Measurements from ENCODE around the gene PTPRA. TPM values are rescaled to one million over a fixed set of nuclear protein-coding genes. Genes with fewer than 3 reads are reported as not detected.
"Not testable (repeated sequence)": the region's sequence is repeated elsewhere in the genome, so short reads cannot be mapped to it uniquely, and the experiment has no call there.

PTPRA gene, protein sequence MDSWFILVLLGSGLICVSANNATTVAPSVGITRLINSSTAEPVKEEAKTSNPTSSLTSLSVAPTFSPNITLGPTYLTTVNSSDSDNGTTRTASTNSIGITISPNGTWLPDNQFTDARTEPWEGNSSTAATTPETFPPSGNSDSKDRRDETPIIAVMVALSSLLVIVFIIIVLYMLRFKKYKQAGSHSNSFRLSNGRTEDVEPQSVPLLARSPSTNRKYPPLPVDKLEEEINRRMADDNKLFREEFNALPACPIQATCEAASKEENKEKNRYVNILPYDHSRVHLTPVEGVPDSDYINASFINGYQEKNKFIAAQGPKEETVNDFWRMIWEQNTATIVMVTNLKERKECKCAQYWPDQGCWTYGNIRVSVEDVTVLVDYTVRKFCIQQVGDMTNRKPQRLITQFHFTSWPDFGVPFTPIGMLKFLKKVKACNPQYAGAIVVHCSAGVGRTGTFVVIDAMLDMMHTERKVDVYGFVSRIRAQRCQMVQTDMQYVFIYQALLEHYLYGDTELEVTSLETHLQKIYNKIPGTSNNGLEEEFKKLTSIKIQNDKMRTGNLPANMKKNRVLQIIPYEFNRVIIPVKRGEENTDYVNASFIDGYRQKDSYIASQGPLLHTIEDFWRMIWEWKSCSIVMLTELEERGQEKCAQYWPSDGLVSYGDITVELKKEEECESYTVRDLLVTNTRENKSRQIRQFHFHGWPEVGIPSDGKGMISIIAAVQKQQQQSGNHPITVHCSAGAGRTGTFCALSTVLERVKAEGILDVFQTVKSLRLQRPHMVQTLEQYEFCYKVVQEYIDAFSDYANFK
- total RNA-seq: 26.5 TPM
- long read RNA-seq, transcript PTPRA-201 (23 exons, 3,725 nt): major isoform, 9 of 30 reads
- long read RNA-seq, partial matches to known transcripts: 4 of 30 reads
- long read RNA-seq, other reads (novel, unspliced or antisense): 15 of 30 reads

DNA sequence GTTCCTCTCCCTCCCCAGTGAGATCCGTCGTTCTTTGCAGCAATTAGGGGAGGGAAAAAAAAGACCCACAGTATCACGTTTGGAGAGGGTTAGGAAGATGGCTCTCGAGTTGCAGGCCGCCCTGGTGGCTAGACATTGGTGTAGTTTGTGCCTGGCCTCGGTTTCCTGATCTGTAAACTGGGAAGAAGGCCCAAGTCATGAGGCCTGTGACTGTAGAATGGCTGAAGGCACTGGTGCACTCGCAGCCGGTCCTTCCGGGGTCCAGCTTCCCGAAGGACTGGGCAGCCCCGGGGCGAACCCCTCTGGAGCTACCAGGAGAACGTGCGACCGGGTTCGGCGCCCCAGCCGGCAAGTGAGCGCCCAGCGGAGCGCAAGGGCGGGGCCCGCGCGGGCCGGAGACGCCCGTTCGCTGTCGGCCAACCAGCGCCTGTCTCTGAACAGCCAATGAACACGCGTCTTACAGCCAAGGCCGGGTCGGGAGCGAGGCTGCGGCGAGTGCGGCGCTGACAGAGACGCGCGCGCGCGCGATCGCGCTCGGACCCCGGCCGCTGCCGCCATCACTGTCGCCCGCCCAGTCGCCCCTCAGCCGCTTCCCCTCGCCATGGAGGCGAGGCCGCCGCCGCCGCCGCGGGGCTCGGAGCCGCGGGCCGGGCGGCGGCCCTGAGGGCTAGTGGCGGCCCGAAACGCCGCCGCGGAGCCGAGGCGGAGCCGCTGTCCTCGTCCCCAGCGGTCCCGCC, at the start of gene PTPRA:
Gene PTPRA, plus strand, starts transcription at position 472 of the 737 bp plus-strand sequence. CDS start 90,797 bp downstream, outside the sequence.
- intact Hi-C loops (cut with micrococcal nuclease): no loop called here
- ATAC-seq (peak; percentile 98), DNase-seq (peak; percentile 95)

DNA sequence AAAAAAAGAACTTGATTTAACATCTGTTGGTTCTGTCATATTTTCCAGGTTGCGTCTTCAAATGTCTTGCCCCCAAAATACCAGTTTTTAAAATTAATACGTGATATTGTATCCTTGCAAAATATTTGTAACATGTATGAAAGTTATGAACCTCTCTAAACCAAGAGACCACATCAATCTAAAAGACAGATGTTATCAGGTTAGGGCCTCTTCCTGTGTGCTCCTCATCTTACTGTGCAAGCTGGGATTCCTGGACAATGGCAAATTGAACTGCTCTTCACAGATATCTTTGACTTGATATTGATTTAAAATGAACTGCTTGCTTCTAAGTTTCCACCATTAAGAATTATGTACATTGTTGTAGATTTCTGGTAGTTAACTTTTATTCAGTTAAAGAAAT, 47.5 kb upstream of the PTPRA start:
- ATAC-seq (no peak), DNase-seq (no peak)
- intact Hi-C loops (cut with micrococcal nuclease): no loop called here

DNA sequence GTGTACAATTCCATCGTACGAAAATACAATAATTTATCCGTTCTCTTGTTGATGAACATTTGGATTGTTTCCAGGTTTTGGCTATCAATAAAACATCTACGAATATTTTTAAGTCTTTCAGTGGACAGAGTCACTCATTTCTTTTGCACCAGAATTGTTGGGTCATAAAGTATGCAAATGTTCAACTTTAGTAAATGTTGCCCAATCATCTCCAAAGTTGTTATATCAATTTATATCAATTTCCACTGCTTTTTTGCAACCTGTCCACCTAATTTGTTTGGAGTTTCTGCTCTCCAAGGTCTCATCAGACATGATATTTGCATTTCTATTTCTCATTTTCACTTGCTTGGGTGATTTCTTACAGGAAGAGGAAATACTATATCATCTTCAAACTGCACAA, 46.6 kb upstream of the PTPRA start:
- ATAC-seq (no peak), DNase-seq (no peak)
- intact Hi-C loops (cut with micrococcal nuclease): no loop called here

DNA sequence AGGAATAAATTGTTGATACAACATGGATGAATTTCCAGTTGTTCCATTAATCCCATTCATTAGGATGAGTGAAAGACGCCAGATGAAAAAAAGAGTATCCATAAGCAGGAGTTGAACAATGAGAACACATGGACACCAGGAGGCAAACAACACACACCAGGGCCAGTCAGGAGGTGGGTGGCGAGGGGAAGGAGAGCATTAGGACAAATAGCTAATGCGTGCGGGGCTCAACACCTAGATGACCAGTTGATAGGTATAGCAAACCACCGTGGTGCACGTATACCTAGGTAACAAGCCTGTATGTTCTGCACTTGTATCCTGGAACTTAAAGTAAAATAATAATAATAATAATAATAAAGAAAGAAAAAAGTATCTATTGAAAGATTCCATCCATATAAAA, 43.9 kb upstream of the PTPRA start:
- intact Hi-C loops (cut with micrococcal nuclease): no loop called here
- no peak for ATAC-seq
- no peak for DNase-seq

DNA sequence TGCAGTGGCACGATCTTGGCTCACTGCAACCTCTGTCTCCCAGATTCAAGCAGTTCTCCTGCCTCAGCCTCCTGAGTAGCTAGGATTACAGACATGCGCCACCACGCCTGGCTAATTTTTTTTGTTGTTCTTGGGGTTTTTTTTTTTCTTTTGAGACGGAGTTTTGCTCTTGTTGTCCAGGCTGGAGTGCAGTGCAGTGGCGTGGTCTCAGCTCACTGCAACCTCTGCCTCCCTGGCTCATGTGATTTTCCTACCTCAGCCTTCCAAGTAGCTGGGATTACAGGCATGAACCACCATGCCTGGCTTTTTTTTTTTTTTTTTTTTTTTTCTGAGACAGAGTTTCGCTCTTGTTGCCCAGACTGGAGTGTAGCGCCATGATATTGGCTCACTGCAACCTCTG, 42.1 kb upstream of the PTPRA start:
- DNase-seq; intact Hi-C loops (cut with micrococcal nuclease); ATAC-seq: not testable (repeated sequence)

DNA sequence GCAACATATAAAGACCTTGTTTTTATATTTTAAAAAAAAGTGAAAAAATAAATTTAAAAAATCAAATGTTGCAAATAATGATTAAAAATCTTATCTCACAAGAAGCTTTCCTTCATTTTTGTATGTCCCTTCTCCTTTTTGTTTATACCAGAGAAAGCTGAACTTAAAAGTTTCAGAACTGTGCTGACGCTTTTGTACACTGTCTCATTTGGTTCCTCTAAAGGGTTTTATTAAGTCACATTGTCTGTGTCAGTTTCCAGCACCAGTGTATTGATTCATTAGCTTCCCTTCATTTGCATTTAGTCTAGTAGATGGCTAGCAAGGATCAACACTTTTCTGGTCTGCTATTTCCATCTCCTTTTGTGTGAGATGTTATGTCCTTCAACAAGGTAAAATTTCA, 39.5 kb upstream of the PTPRA start:
- DNase-seq (no peak), ATAC-seq (no peak)
- intact Hi-C loops (cut with micrococcal nuclease): no loop called here

DNA sequence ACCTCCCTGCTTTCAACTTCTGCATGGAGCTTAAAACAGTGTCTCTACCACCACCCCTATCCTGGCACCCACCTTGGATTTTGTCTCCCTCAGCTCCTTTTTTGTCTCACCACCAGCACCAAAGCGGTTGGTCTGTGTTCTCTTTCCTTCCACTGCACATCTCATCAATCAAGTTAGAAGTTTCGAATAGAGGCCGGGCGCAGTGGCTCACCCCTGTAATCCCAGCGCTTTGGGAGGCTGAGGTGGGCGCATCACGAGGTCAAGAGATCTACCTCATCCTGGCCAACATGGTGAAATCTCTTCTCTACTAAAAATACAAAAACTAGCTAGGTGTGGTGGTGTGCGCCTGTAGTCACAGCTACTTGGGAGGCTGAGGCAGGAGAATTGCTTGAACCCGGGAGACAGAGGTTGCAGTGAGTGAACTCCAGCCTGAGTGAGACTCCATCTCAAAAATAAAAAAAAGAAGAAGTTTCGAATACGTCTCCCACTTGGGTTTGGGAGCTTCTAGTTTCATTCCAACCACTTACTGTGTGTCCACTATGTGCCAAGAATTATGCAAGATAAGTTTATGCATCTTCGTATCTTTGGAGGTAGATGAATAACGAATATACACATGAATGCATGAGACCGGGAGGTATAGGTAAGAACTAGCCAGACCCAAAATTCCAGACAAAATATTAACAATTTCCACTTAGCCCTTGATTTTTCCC, 38.7 kb upstream of the PTPRA start:
- no peak for ATAC-seq

DNA sequence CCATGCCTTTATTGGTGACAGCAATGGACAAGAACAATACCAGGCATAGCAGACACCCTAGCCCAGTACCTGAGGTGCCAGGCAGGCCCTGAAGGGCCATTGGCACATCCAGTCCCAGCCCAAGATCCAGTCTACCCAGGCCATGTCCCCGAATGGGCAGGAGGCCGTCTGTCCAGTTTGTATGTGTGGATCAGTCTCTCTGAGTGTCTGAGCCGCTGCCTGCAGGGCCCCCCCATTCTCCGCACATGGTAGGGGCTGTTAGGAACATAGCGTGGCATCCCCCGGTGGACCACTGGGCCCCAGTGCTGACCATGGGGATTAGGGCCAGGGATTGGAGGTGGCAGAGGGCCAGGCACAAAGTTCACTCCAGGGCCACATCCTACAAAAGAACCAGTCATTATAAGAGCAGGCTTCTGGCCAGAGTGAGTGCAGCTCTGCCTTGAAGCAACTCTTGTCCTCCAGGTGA, 37.9 kb upstream of the PTPRA start:
- ATAC-seq (no peak), DNase-seq (no peak)
- intact Hi-C loops (cut with micrococcal nuclease): no loop called here

More for the DNA sequence above, 38.7 kb upstream of the PTPRA start:
- DNase-seq: no peak
- intact Hi-C loops (cut with micrococcal nuclease): no loop called here

DNA sequence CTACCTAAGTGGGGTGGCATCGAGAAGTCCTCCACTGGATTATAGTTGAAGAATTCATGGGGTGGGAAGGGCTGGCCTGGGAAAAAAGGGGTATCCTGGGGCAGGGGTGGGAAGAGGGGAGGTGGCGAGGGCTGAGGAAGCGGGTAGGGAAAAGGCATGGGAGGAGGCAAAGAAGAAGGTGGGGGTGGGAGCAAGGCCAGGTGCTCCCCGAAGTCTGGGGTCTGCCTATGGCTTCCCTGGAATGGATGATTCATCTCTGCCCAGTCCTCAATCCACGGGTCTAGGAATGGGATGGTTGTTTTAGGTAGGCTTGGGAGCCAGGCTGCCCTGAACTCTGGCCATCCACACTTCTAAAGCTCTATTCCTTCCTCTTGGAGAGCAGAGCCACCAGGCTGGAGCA, 37.2 kb upstream of the PTPRA start:
- intact Hi-C loops (cut with micrococcal nuclease): no loop called here
- no peak for DNase-seq
- no peak for ATAC-seq

DNA sequence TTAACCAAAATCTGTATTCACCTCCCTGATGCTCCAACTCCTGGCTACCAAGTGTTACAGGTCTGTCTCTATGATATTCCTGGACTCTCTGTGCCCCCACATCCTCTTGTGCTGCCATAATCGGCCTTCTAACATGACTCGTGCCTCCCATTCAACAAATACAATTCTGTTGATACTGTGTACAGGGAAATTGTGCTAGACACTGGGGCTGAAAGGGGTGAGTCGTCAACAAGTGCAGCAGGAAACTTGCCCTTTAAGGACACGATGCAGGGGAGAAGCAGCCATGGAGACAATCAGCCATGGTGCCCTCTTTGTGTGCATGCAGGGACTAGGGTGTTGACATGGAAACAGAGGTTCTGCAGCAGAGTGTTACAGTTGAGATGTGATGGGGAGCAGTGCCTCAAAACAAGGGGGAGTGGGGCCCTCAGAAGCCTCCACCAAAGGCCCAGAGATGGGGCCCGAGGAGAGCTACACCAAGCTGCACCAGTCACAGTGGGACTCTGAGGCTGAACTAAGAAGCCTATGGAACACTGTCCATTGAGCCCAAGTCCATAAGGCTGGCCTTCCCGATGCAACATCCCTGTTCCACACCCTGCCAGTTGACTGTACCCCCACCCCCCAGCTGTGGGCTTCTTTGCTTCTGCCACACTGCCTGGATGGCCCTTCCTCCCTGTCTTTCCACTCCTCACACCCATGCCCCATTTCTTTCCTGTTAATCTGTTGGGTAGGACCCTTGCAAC, 35.9 kb upstream of the PTPRA start:
- intact Hi-C loops (cut with micrococcal nuclease): no loop called here
- DNase-seq (no peak), ATAC-seq (no peak)

DNA sequence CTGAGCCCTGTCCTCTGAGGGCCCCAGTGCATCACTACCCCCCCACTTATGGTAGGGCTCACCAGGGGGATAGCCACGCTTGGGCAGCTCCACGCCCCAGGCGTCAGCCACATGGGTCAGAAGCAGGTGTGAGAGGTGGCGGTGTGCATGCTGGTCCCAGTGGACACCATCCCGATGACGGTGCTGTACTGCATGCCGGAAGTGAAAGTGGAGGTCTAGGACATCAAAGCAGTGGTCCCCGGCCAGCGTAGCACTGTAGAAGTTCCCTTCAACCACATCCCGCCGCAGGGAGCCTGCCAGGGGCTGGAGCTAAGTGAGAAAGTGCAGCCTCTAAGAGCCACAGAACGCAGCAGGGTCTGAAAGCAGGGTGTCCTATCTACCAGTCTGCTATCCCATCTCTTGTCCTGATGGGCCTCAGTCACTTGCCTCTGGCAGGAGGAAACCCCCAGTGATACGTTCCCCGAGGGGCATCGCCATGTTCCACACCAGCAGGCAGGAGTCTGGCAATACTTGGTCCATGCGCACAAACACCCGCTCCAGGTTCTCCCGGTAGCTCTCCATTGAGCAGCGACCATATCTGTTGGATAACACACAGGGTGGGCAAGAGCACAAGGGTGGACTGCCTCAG, 35.0 kb upstream of the PTPRA start:
- no peak for DNase-seq
- intact Hi-C loops (cut with micrococcal nuclease): no loop called here
- no peak for ATAC-seq

DNA sequence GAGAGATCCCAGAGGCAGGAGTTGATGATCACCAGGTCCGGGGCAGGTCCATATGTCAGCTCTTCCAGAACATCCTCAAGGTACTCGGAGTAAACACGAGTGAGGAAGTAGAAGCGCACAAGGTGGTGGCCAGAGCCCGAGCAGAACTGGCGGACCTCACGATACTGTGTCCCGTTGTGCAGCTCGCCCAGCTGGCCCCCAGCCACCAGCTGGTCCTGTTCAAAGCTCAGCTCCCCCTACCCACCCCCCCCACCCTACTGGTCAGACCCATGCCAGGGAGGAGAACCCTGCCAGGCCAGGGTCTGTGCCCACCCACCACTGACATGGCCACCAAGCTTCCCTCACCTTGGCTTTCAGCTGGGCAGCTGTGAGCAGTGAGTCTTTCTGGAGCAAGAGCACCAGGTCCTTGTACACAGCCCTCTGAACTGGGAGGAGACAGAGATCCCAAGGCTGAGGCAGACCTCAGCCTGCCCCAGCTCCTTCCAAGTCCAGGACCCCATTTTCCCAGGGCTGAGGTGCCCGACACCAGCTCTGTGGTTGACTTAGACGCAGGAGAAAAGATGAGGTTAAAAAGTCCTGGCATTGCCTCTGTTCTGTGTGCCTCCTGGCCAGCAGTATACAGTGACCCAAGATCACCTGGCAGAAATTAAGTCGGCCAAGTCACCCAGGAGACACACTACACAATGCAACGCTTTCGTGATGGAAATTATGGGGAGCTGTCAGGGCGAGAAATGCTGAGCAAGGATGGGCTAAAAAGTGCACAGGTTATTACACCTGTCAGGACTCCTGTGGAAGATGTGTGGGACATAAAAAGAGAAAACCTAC, 34.2 kb upstream of the PTPRA start:
- intact Hi-C loops (cut with micrococcal nuclease): no loop called here
- DNase-seq (no peak), ATAC-seq (no peak)

DNA sequence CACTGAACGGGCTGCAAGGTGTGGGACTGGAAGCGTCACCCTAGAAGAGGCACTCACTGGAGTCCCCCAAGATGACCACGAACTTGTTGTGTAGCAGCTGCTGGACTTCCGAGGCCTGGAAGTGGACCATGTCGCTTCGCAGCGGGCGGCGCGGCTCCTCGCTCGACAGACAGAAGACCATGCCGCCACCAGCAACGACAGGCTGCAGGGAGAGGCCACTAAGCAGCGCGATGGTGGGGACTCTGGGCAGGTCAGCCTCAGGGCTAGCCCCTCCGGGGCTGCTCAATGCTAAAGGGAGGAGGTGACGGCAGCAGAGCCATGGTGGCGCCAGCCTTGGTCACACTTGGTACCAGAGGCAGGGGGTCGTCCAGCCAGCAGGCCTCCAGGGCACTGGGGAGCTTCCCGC, 33.5 kb upstream of the PTPRA start:
- ATAC-seq (no peak), DNase-seq (no peak)
- intact Hi-C loops (cut with micrococcal nuclease): no loop called here

DNA sequence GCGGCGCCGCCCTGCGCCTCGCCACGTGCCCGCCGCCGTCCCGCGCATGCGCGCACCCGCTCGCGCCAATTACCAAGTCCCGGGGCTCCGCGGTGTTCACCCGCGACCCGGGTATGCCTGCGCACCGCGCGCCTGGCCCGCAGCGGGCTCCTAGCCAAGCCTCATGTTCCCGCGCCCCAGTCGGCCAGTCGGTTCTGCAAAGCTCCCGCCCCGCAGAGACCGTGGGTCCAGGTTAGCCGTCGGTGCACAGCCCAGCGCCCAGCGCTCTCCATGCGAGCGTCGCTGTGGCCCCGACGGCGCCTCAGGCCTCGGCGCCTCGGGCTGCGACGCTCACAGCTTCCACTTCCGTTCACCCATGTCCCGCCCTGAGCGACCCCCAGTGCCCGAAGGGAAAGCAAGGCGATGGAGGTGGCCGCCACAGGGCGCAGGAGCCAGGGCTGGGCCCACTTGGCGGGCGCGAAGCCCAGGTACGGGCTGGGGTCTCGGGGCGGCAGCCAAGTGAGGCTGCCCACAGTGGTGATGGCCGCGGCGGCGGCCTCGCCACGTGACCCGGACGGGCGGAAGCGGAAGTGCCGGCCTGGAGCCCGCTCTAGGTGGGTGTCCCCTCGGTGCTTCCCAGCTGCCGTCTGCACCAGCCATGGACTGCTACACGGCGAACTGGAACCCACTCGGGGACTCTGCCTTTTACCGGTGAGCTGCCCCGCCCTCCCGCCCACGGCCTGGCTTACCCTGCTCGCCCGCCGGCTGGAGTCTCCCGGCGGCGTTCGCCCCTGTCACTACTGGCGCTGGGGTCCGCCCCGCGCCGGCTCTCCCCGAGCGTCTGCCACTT, 32.9 kb upstream of the PTPRA start, which contains the start of the genes PCED1A and VPS16:
Gene PCED1A, minus strand, starts transcription at position 518 of the 829 bp plus-strand sequence. CDS start 743 bp downstream, outside the sequence.
Gene VPS16, plus strand, starts transcription at position 608 of the 829 bp plus-strand sequence. Its CDS starts 30 bp downstream, at position 638.
- intact Hi-C loops (cut with micrococcal nuclease): no loop called here

DNA sequence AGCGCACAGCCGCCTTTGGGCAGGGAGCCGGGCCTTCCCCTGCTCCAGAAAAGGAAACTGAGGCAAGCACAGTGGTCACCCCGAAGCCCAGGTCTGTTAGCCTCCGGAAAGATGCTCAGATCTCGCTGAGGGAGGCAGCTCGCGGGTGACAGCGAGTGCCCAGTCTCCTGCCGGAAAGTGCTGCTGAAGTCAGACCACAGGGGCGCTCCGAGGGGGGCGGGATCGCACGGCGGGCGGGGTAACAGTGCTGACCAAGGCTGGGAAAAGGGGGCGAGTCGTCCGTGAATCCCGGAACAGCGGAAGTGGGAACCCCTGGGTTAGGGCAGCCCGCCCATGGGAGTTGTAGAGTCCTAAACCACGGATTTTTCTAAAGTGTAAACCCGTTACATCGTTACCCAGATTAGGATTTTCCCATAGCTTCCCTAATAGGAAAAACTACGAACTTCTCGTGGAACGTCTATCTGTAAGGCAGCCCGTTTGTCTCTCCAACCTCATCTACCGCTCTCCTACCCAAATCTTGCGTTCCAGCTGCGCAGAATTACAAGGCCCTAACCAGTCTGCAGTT, 32.2 kb upstream of the PTPRA start:
- DNase-seq (peak; percentile 78), ATAC-seq (peak; percentile 65)
- intact Hi-C loops (cut with micrococcal nuclease): no loop called here

More for the DNA sequence above, 32.9 kb upstream of the PTPRA start, which contains the start of the genes PCED1A and VPS16:
- peak; percentile 99 for ATAC-seq
- peak; percentile 93 for DNase-seq

All from left ventricle myocardium superior (tissue), 1 donor.